NT2/D1 (cell line): ENCODE data around the gene APOOL.

Source experiments
- DNase-seq: peaks from one replicate; pipeline ENCODE4 v3.0.0-alpha.2; 2011; ENCODE audit warnings: low read depth, low spot score
- H3K27me3 ChIP-seq: 2 replicates; pipeline ENCODE4 v1.6.0; 2011; ENCODE audit warnings: mild to moderate bottlenecking; ENCODE audit not compliant: insufficient read length, insufficient read depth
- H3K36me3 ChIP-seq: 2 replicates; pipeline ENCODE4 v1.6.1; 2011; ENCODE audit warnings: mild to moderate bottlenecking, low read length, mixed read lengths; ENCODE audit not compliant: insufficient read depth, insufficient read length
- H3K4me1 ChIP-seq: 2 replicates; pipeline ENCODE4 v1.5.1; 2011; ENCODE audit not compliant: insufficient read depth, insufficient read length
- H3K4me3 ChIP-seq: 2 replicates; pipeline ENCODE4 v1.5.1; 2011; ENCODE audit warnings: low read depth; ENCODE audit not compliant: insufficient read length
- H3K9ac ChIP-seq: 2 replicates; pipeline ENCODE4 v1.6.0; 2011; ENCODE audit warnings: low read depth; ENCODE audit not compliant: insufficient read length
- H3K9me3 ChIP-seq: 2 replicates; pipeline ENCODE4 v1.5.1; 2011; ENCODE audit warnings: mild to moderate bottlenecking, low read length; ENCODE audit not compliant: insufficient read depth
- SUZ12 ChIP-seq: IDR thresholded peaks from 2 replicates; pipeline ENCODE4 v1.6.1; 2011; ENCODE audit not compliant: insufficient read length, insufficient read depth; ENCODE audit errors: extremely low read depth
- YY1 ChIP-seq: IDR thresholded peaks from 2 replicates; pipeline ENCODE4 v1.6.1; 2011; ENCODE audit not compliant: insufficient read length, insufficient read depth
- ZNF274 ChIP-seq: IDR thresholded peaks from 2 replicates; pipeline ENCODE4 v1.6.1; 2011; ENCODE audit warnings: mild to moderate bottlenecking, low read depth, low read length

APOOL gene

DNA sequence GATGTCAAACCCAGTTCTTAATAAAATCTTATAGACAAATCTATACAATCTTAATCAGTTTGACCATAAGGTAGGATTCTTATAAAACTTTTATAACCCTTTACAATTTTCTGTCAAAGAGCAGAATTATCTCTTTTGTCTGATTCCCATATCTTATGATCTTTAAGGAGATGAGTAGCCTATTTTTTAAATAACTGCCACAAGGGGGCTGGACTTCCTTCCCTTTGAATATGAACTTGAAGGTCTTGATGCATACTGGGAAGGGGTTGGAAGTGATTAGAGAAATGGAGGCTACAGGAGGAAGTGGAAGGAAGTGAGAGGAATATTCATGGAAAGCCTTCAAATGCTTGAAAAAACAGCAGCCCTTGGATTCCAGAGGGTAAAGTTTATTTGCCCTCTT lies 111.1 kb downstream of the APOOL start:
- no peaks in the 10 kb centered on the region for H3K36me3 ChIP-seq
- no peak overlapping the region for H3K9ac ChIP-seq
- no peak overlapping the region for H3K4me3 ChIP-seq
- H3K9me3 ChIP-seq = no peaks in the 10 kb centered on the region
- no peak for TF ChIP-seq SUZ12
- TF ChIP-seq YY1 = no peak
- no peak for TF ChIP-seq ZNF274
- H3K27me3 ChIP-seq = no peaks in the 10 kb centered on the region
- DNase-seq = no peak
- H3K4me1 ChIP-seq = no peaks in the 10 kb centered on the region

DNA sequence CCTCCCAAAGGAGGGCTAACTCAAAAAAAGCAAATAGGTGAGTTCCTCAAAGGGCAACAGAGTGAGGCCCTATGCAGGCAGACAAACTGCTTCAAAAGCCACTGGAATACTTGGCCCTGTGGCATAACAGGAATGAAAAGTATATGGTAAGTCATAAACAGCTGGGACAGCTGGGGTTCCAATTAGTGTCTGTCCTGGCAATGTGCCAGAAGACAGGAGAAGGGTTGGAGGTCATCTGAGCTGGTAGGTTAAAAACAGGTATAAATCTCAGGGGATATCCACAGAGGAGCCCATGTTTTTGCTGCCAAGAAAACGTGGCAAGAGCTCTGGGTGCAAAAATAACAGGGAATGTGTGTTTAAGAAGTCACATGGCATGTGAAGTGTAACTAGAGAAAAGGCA lies 111.6 kb downstream of the APOOL start:
- Histone ChIP-seq H3K9me3 (no peaks in the 10 kb centered on the region), H3K4me1 (no peaks in the 10 kb centered on the region), H3K27me3 (no peaks in the 10 kb centered on the region), H3K36me3 (no peaks in the 10 kb centered on the region), H3K9ac (no peak overlapping the region), H3K4me3 (no peak overlapping the region)
- DNase-seq = no peak
- TF ChIP-seq SUZ12 = no peak
- TF ChIP-seq YY1 = no peak
- TF ChIP-seq ZNF274 = no peak

DNA sequence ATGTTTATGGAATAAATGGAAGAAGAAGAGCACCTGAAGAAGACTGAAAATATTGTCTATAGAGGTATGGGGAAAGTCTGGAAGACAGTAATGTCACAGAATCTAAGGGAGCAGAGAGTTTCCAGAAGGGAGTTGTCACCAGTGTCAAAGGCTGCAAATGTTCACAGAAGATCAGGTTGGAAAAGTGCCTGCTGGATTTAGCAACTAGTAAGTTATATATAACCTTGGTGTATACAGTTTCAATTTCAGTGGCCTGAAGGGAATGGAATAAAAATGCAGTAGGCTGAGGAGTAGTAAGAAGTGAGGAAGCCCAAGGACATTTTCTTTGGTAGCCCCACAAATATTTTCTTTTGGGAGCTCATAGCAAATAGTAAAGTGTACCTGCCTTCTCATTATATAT lies 132.7 kb downstream of the APOOL start:
- TF ChIP-seq SUZ12 (no peak), YY1 (no peak), ZNF274 (no peak)
- Histone ChIP-seq H3K27me3 (no peaks in the 10 kb centered on the region), H3K9ac (no peak overlapping the region), H3K4me3 (no peak overlapping the region), H3K9me3 (peaks cover 9% of the 10 kb centered on the region; the same call in 1 of the 2 replicates), H3K36me3 (no peaks in the 10 kb centered on the region), H3K4me1 (no peaks in the 10 kb centered on the region)
- DNase-seq = no peak

DNA sequence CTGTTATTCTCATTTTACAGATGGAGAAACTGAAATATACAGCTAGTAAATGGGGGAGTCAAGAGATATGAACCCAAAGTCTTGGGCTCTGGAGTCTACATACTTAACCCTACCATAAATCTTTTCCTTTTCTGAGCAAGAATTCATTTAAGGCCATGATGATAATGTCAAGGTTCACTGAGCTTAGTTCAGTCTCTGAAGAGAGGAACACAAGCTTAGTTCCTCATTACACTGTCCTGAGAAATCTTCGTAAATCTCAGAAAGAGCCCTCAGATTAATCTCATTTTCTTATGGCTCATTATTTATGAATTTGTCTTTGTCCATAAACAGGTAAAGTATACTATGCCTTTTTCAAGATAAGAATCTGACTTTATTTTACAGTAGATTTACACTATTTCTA lies 135.7 kb downstream of the APOOL start:
- TF ChIP-seq ZNF274 = no peak
- no peak for TF ChIP-seq SUZ12
- TF ChIP-seq YY1 = no peak

DNA sequence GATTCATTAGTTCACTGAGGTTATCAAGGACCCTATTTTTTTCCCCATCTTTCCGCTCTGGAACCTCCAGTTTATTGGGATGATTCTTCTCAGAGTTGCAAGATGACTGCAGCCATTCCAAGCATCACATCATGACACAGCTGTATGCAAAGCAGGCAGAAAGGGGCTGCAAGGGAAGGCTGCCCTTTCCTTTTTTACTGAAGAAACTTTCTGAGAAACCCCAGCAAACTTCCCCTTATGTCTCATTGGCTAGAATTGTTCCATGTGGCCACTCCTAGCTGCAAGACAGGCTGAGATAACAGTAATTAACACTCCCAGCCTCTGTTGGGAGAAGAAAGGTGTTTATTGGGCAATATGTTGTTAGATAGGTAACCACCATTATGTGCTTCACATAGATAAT lies 137.3 kb downstream of the APOOL start:
- no peaks in the 10 kb centered on the region for H3K4me1 ChIP-seq
- H3K9me3 ChIP-seq = 0 out of 2 replicates have a peak, but pooled peaks cover under 1% of the 10 kb centered on the region
- H3K27me3 ChIP-seq = no peaks in the 10 kb centered on the region
- no peaks in the 10 kb centered on the region for H3K36me3 ChIP-seq
- H3K9ac ChIP-seq = no peak overlapping the region
- TF ChIP-seq SUZ12 (no peak), YY1 (no peak), ZNF274 (no peak)
- H3K4me3 ChIP-seq = no peak overlapping the region
- DNase-seq = no peak

More for the DNA sequence above, 135.7 kb downstream of the APOOL start:
- DNase-seq = no peak
- H3K9ac ChIP-seq = no peak overlapping the region
- no peaks in the 10 kb centered on the region for H3K27me3 ChIP-seq
- no peak overlapping the region for H3K4me3 ChIP-seq
- H3K9me3 ChIP-seq = no peaks in the 10 kb centered on the region
- H3K36me3 ChIP-seq = no peaks in the 10 kb centered on the region
- no peaks in the 10 kb centered on the region for H3K4me1 ChIP-seq
